ENCODE data around the gene PDLIM5. TPM values are rescaled to one million over a fixed set of nuclear protein-coding genes. Genes with fewer than 3 reads are reported as not detected.
"Not testable (repeated sequence)": the region's sequence is repeated elsewhere in the genome, so short reads cannot be mapped to it uniquely, and the experiment has no call there.

PDLIM5 gene
- total RNA-seq, 1 donor from 2014 or later = 311 TPM

- H3K4me3 ChIP-seq (ENCODE audit: low read length in 3 of 3) = no peak overlapping the region
- no peaks in the 10 kb centered on the region for H3K36me3 ChIP-seq (ENCODE audit: control insufficient read depth in 3 of 3, insufficient read depth in 3 of 3, low read length in 3 of 3)
- no peaks in the 10 kb centered on the region for H3K27me3 ChIP-seq (ENCODE audit: control insufficient read depth in 3 of 3, insufficient read depth in 3 of 3, low read length in 3 of 3)
- H3K27ac ChIP-seq (ENCODE audit: low read depth, low read length) = no peak overlapping the region
- H3K9ac ChIP-seq (ENCODE audit: low read depth in 1 of 3, low read length in 3 of 3) = no peak overlapping the region
- H3K9me3 ChIP-seq (ENCODE audit: control insufficient read depth in 3 of 3, low read length in 3 of 3) = no peaks in the 10 kb centered on the region
- peaks cover 16 to 32% (median 29%) of the 10 kb centered on the region in 3 donors for H3K4me1 ChIP-seq (ENCODE audit: control insufficient read depth in 3 of 3, insufficient read depth in 3 of 3, low read length in 3 of 3)
Observed at GRCh38 chr4:94498502-94498901, 46.8 kb downstream of the PDLIM5 start.

- no peaks in the 10 kb centered on the region for H3K27me3 ChIP-seq (ENCODE audit: control insufficient read depth in 3 of 3, insufficient read depth in 3 of 3, low read length in 3 of 3)
- H3K9me3 ChIP-seq (ENCODE audit: control insufficient read depth in 3 of 3, low read length in 3 of 3) = no peaks in the 10 kb centered on the region
- no peak overlapping the region for H3K9ac ChIP-seq (ENCODE audit: low read depth in 1 of 3, low read length in 3 of 3)
- no peak overlapping the region for H3K4me3 ChIP-seq (ENCODE audit: low read length in 3 of 3)
- peaks cover 25 to 44% (median 35%) of the 10 kb centered on the region in 3 donors for H3K4me1 ChIP-seq (ENCODE audit: control insufficient read depth in 3 of 3, insufficient read depth in 3 of 3, low read length in 3 of 3)
- peak overlapping the region; percentile 34 for H3K27ac ChIP-seq (ENCODE audit: low read depth, low read length)
- H3K36me3 ChIP-seq (ENCODE audit: control insufficient read depth in 3 of 3, insufficient read depth in 3 of 3, low read length in 3 of 3) = no peaks in the 10 kb centered on the region
Observed at GRCh38 chr4:94500685-94501084, 48.9 kb downstream of the PDLIM5 start.

GRCh38 chr4:94504545-94504944, 52.8 kb downstream of the PDLIM5 start:
- H3K27ac ChIP-seq (ENCODE audit: low read depth, low read length) = peak overlapping the region; percentile 27
- peaks cover 52 to 63% (median 62%) of the 10 kb centered on the region in 3 donors for H3K4me1 ChIP-seq (ENCODE audit: control insufficient read depth in 3 of 3, insufficient read depth in 3 of 3, low read length in 3 of 3)
- no peaks in the 10 kb centered on the region for H3K36me3 ChIP-seq (ENCODE audit: control insufficient read depth in 3 of 3, insufficient read depth in 3 of 3, low read length in 3 of 3)
- H3K4me3 ChIP-seq (ENCODE audit: low read length in 3 of 3) = no peak overlapping the region
- H3K9ac ChIP-seq (ENCODE audit: low read depth in 1 of 3, low read length in 3 of 3) = no peak overlapping the region
- no peaks in the 10 kb centered on the region for H3K27me3 ChIP-seq (ENCODE audit: control insufficient read depth in 3 of 3, insufficient read depth in 3 of 3, low read length in 3 of 3)
- H3K9me3 ChIP-seq (ENCODE audit: control insufficient read depth in 3 of 3, low read length in 3 of 3) = no peaks in the 10 kb centered on the region

- Histone ChIP-seq H3K27ac (ENCODE audit: low read depth, low read length) (no peak overlapping the region), H3K27me3 (ENCODE audit: control insufficient read depth in 3 of 3, insufficient read depth in 3 of 3, low read length in 3 of 3) (no peaks in the 10 kb centered on the region), H3K4me1 (ENCODE audit: control insufficient read depth in 3 of 3, insufficient read depth in 3 of 3, low read length in 3 of 3) (peaks cover 56 to 59% (median 58%) of the 10 kb centered on the region in 3 donors), H3K9me3 (ENCODE audit: control insufficient read depth in 3 of 3, low read length in 3 of 3) (no peaks in the 10 kb centered on the region), H3K36me3 (ENCODE audit: control insufficient read depth in 3 of 3, insufficient read depth in 3 of 3, low read length in 3 of 3) (no peaks in the 10 kb centered on the region), H3K4me3 (ENCODE audit: low read length in 3 of 3) (peak overlapping the region in 1 of 3 donors; percentile 25), H3K9ac (ENCODE audit: low read depth in 1 of 3, low read length in 3 of 3) (no peak overlapping the region)
Observed at GRCh38 chr4:94506822-94507221, 55.1 kb downstream of the PDLIM5 start.

- no peaks in the 10 kb centered on the region for H3K36me3 ChIP-seq (ENCODE audit: control insufficient read depth in 3 of 3, insufficient read depth in 3 of 3, low read length in 3 of 3)
- no peaks in the 10 kb centered on the region for H3K9me3 ChIP-seq (ENCODE audit: control insufficient read depth in 3 of 3, low read length in 3 of 3)
- no peaks in the 10 kb centered on the region for H3K27me3 ChIP-seq (ENCODE audit: control insufficient read depth in 3 of 3, insufficient read depth in 3 of 3, low read length in 3 of 3)
- H3K4me3 ChIP-seq (ENCODE audit: low read length in 3 of 3) = no peak overlapping the region
- H3K4me1 ChIP-seq (ENCODE audit: control insufficient read depth in 3 of 3, insufficient read depth in 3 of 3, low read length in 3 of 3) = peaks cover 51 to 57% (median 56%) of the 10 kb centered on the region in 3 donors
- peak overlapping the region in 1 of 3 donors; percentile 23 for H3K9ac ChIP-seq (ENCODE audit: low read depth in 1 of 3, low read length in 3 of 3)
- peak overlapping the region; percentile 53 for H3K27ac ChIP-seq (ENCODE audit: low read depth, low read length)
Observed at GRCh38 chr4:94507281-94507680, 55.5 kb downstream of the PDLIM5 start.

- Histone ChIP-seq H3K9ac (ENCODE audit: low read depth in 1 of 3, low read length in 3 of 3) (peak overlapping the region in 1 of 3 donors; percentile 23), H3K4me1 (ENCODE audit: control insufficient read depth in 3 of 3, insufficient read depth in 3 of 3, low read length in 3 of 3) (peaks cover 50 to 55% (median 52%) of the 10 kb centered on the region in 3 donors), H3K4me3 (ENCODE audit: low read length in 3 of 3) (peak overlapping the region in 1 of 3 donors; percentile 14), H3K27ac (ENCODE audit: low read depth, low read length) (peak overlapping the region; percentile 53), H3K9me3 (ENCODE audit: control insufficient read depth in 3 of 3, low read length in 3 of 3) (no peaks in the 10 kb centered on the region), H3K36me3 (ENCODE audit: control insufficient read depth in 3 of 3, insufficient read depth in 3 of 3, low read length in 3 of 3) (no peaks in the 10 kb centered on the region), H3K27me3 (ENCODE audit: control insufficient read depth in 3 of 3, insufficient read depth in 3 of 3, low read length in 3 of 3) (no peaks in the 10 kb centered on the region)
Observed at GRCh38 chr4:94507708-94508107, 56.0 kb downstream of the PDLIM5 start.

GRCh38 chr4:94508296-94508695, 56.6 kb downstream of the PDLIM5 start:
- H3K27ac ChIP-seq (ENCODE audit: low read depth, low read length) = peak overlapping the region; percentile 53
- H3K4me3 ChIP-seq (ENCODE audit: low read length in 3 of 3) = peak overlapping the region in 1 of 3 donors; percentile 11
- H3K4me1 ChIP-seq (ENCODE audit: control insufficient read depth in 3 of 3, insufficient read depth in 3 of 3, low read length in 3 of 3) = peaks cover 48 to 54% (median 50%) of the 10 kb centered on the region in 3 donors

GRCh38 chr4:94508806-94509205, 57.1 kb downstream of the PDLIM5 start:
- Histone ChIP-seq H3K4me3 (ENCODE audit: low read length in 3 of 3) (no peak overlapping the region), H3K27me3 (ENCODE audit: control insufficient read depth in 3 of 3, insufficient read depth in 3 of 3, low read length in 3 of 3) (no peaks in the 10 kb centered on the region), H3K9ac (ENCODE audit: low read depth in 1 of 3, low read length in 3 of 3) (no peak overlapping the region), H3K27ac (ENCODE audit: low read depth, low read length) (no peak overlapping the region), H3K9me3 (ENCODE audit: control insufficient read depth in 3 of 3, low read length in 3 of 3) (no peaks in the 10 kb centered on the region), H3K4me1 (ENCODE audit: control insufficient read depth in 3 of 3, insufficient read depth in 3 of 3, low read length in 3 of 3) (peaks cover 43 to 50% (median 49%) of the 10 kb centered on the region in 3 donors), H3K36me3 (ENCODE audit: control insufficient read depth in 3 of 3, insufficient read depth in 3 of 3, low read length in 3 of 3) (no peaks in the 10 kb centered on the region)

More at GRCh38 chr4:94508296-94508695, 56.6 kb downstream of the PDLIM5 start:
- Histone ChIP-seq H3K36me3 (ENCODE audit: control insufficient read depth in 3 of 3, insufficient read depth in 3 of 3, low read length in 3 of 3) (no peaks in the 10 kb centered on the region), H3K9me3 (ENCODE audit: control insufficient read depth in 3 of 3, low read length in 3 of 3) (no peaks in the 10 kb centered on the region), H3K27me3 (ENCODE audit: control insufficient read depth in 3 of 3, insufficient read depth in 3 of 3, low read length in 3 of 3) (no peaks in the 10 kb centered on the region), H3K9ac (ENCODE audit: low read depth in 1 of 3, low read length in 3 of 3) (no peak overlapping the region)

- H3K4me1 ChIP-seq (ENCODE audit: control insufficient read depth in 3 of 3, insufficient read depth in 3 of 3, low read length in 3 of 3) = peaks cover 30 to 42% (median 34%) of the 10 kb centered on the region in 3 donors
- H3K4me3 ChIP-seq (ENCODE audit: low read length in 3 of 3) = no peak overlapping the region
- H3K9me3 ChIP-seq (ENCODE audit: control insufficient read depth in 3 of 3, low read length in 3 of 3) = no peaks in the 10 kb centered on the region
- H3K27me3 ChIP-seq (ENCODE audit: control insufficient read depth in 3 of 3, insufficient read depth in 3 of 3, low read length in 3 of 3) = no peaks in the 10 kb centered on the region
- H3K27ac ChIP-seq (ENCODE audit: low read depth, low read length) = no peak overlapping the region
- no peak overlapping the region for H3K9ac ChIP-seq (ENCODE audit: low read depth in 1 of 3, low read length in 3 of 3)
- no peaks in the 10 kb centered on the region for H3K36me3 ChIP-seq (ENCODE audit: control insufficient read depth in 3 of 3, insufficient read depth in 3 of 3, low read length in 3 of 3)
Observed at GRCh38 chr4:94511591-94511990, 59.8 kb downstream of the PDLIM5 start.

GRCh38 chr4:94513532-94513931, 61.8 kb downstream of the PDLIM5 start:
- not testable (repeated sequence) for H3K9ac ChIP-seq (ENCODE audit: low read depth in 1 of 3, low read length in 3 of 3); H3K27me3 ChIP-seq (ENCODE audit: control insufficient read depth in 3 of 3, insufficient read depth in 3 of 3, low read length in 3 of 3); H3K27ac ChIP-seq (ENCODE audit: low read depth, low read length); H3K36me3 ChIP-seq (ENCODE audit: control insufficient read depth in 3 of 3, insufficient read depth in 3 of 3, low read length in 3 of 3); H3K4me3 ChIP-seq (ENCODE audit: low read length in 3 of 3); H3K9me3 ChIP-seq (ENCODE audit: control insufficient read depth in 3 of 3, low read length in 3 of 3)
- peaks cover 10 to 39% (median 23%) of the 10 kb centered on the region in 3 donors for H3K4me1 ChIP-seq (ENCODE audit: control insufficient read depth in 3 of 3, insufficient read depth in 3 of 3, low read length in 3 of 3)

All from skeletal muscle tissue (tissue), 4 donors.